Measurements from ENCODE around the gene PCDHGA10.
"Not testable (repeated sequence)": the region's sequence is repeated elsewhere in the genome, so short reads cannot be mapped to it uniquely, and the experiment has no call there.

The PCDHGA10 gene

DNA sequence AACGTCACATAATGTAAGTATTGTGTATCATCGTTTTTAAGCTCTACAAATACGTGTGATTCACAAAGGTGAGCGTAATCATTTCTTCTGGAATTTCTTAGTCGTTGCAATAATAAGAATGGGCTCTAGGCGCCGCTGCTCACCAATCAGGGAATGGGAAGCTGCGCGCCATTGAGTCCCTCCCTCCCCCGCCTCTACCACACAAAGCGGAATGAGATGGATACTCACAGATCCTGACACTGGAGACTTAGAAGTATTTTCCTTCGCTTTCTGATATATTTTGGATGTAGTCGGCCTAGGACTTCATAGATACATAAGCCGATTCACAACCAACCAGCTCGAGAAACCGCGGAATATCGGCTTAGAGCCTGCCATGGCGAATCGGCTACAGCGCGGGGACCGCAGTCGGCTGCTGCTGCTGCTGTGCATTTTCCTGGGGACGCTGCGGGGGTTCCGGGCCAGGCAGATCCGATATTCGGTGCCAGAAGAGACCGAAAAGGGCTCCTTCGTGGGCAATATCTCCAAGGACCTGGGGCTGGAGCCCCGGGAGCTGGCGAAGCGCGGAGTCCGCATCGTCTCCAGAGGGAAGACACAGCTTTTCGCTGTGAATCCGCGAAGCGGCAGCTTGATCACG lies 8.2 kb downstream of the PCDHGA10 start, which contains the start of gene PCDHGA11:
Gene PCDHGA11, plus strand, starts transcription at position 197 of the 634 bp plus-strand sequence. Its CDS starts 177 bp downstream, at position 374.
- peak; percentile 22 for DNase-seq (ENCODE audit: extremely low read depth, low read depth)
- TF ChIP-seq, protein P1, sequence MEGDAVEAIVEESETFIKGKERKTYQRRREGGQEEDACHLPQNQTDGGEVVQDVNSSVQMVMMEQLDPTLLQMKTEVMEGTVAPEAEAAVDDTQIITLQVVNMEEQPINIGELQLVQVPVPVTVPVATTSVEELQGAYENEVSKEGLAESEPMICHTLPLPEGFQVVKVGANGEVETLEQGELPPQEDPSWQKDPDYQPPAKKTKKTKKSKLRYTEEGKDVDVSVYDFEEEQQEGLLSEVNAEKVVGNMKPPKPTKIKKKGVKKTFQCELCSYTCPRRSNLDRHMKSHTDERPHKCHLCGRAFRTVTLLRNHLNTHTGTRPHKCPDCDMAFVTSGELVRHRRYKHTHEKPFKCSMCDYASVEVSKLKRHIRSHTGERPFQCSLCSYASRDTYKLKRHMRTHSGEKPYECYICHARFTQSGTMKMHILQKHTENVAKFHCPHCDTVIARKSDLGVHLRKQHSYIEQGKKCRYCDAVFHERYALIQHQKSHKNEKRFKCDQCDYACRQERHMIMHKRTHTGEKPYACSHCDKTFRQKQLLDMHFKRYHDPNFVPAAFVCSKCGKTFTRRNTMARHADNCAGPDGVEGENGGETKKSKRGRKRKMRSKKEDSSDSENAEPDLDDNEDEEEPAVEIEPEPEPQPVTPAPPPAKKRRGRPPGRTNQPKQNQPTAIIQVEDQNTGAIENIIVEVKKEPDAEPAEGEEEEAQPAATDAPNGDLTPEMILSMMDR (IDR thresholded peaks at IDR 0.05; ENCODE audit: low read depth, low read length), result peak; percentile 41

DNA sequence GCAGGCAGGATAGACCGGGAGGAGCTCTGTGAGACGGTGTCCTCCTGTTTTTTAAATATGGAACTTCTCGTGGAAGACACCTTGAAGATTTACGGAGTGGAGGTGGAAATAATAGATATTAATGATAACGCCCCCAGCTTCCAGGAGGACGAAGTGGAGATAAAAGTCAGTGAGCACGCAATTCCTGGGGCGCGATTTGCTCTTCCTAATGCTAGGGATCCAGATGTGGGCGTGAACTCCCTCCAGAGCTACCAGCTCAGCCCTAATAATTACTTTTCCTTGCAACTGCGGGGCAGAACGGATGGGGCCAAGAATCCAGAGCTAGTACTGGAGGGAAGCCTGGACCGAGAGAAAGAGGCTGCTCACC lies 8.7 kb downstream of the PCDHGA10 start:
- no peak for DNase-seq (ENCODE audit: extremely low read depth, low read depth)
- TF ChIP-seq, protein P1 (IDR thresholded peaks at IDR 0.05; ENCODE audit: low read depth, low read length), result no peak

DNA sequence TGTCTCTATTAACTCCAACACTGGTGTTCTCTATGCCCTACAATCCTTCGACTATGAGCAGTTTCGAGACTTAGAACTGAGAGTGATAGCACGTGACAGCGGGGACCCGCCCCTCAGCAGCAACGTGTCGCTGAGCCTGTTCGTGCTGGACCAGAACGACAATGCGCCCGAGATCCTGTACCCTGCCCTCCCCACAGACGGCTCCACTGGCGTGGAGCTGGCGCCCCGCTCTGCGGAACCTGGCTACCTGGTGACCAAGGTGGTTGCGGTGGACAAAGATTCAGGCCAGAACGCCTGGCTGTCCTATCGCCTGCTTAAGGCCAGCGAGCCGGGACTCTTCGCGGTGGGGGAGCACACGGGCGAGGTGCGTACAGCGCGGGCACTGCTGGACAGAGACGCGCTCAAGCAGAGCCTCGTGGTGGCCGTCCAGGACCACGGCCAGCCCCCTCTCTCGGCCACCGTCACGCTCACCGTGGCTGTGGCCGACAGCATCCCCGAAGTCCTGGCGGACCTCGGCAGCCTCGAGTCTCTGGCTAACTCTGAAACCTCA lies 10.0 kb downstream of the PCDHGA10 start:
- TF ChIP-seq, protein P1 (IDR thresholded peaks at IDR 0.05; ENCODE audit: low read depth, low read length), result no peak
- DNase-seq (ENCODE audit: extremely low read depth, low read depth), result no peak

DNA sequence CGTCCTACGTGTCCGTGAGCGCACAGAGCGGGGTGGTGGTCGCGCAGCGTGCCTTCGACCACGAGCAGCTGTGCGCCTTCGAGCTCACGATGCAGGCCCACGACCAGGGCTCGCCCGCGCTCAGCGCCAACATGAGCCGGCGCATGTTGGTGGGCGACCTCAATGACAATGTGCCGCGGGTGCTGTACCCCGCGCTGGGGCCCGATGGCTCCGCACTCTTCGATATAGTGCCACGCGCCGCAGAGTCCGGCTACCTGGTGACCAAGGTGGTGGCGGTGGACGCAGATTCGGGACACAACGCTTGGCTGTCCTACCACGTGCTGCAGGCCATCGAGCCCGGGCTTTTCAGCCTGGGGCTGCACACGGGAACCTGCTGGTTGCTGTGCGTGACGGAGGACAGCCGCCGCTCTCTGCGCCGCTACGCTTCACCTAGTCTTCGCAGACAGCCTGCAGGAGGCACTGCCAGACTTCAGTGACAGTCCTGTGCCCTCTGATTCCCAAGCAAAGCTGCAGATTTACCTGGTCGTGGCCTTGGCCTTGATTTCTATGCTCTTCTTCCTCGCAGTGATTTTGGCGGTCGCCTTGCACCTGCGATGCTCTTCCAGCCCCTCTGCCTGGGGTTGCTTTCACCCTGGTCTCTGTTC lies 15.1 kb downstream of the PCDHGA10 start:
- DNase-seq (ENCODE audit: extremely low read depth, low read depth), result no peak
- TF ChIP-seq, protein P1 (IDR thresholded peaks at IDR 0.05; ENCODE audit: low read depth, low read length), result no peak

DNA sequence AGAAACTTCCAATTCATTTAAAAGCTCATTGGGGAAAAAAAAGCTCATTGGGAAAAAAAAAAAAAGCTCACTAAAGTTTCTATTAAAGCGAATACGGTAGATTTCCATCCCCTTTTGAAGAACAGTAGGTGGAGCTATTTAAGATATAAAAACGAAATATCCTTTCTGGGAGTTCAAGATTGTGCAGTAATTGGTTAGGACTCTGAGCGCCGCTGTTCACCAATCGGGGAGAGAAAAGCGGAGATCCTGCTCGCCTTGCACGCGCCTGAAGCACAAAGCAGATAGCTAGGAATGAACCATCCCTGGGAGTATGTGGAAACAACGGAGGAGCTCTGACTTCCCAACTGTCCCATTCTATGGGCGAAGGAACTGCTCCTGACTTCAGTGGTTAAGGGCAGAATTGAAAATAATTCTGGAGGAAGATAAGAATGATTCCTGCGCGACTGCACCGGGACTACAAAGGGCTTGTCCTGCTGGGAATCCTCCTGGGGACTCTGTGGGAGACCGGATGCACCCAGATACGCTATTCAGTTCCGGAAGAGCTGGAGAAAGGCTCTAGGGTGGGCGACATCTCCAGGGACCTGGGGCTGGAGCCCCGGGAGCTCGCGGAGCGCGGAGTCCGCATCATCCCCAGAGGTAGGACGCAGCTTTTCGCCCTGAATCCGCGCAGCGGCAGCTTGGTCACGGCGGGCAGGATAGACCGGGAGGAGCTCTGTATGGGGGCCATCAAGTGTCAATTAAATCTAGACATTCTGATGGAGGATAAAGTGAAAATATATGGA lies 17.7 kb downstream of the PCDHGA10 start, which contains the start of gene PCDHGA12:
Gene PCDHGA12, plus strand, starts transcription at position 176 of the 782 bp plus-strand sequence. Its CDS starts 253 bp downstream, at position 429.
- peak; percentile 55 for DNase-seq (ENCODE audit: extremely low read depth, low read depth)
- TF ChIP-seq, protein P1 (IDR thresholded peaks at IDR 0.05; ENCODE audit: low read depth, low read length), result peak; percentile 39

DNA sequence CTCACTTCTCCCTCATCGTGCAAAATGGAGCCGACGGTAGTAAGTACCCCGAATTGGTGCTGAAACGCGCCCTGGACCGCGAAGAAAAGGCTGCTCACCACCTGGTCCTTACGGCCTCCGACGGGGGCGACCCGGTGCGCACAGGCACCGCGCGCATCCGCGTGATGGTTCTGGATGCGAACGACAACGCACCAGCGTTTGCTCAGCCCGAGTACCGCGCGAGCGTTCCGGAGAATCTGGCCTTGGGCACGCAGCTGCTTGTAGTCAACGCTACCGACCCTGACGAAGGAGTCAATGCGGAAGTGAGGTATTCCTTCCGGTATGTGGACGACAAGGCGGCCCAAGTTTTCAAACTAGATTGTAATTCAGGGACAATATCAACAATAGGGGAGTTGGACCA lies 18.5 kb downstream of the PCDHGA10 start:
- TF ChIP-seq, protein P1 (IDR thresholded peaks at IDR 0.05; ENCODE audit: low read depth, low read length), result no peak
- no peak for DNase-seq (ENCODE audit: extremely low read depth, low read depth)

DNA sequence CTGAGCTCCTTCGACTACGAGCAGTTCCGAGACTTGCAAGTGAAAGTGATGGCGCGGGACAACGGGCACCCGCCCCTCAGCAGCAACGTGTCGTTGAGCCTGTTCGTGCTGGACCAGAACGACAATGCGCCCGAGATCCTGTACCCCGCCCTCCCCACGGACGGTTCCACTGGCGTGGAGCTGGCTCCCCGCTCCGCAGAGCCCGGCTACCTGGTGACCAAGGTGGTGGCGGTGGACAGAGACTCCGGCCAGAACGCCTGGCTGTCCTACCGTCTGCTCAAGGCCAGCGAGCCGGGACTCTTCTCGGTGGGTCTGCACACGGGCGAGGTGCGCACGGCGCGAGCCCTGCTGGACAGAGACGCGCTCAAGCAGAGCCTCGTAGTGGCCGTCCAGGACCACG lies 19.5 kb downstream of the PCDHGA10 start:
- not testable (repeated sequence) for DNase-seq (ENCODE audit: extremely low read depth, low read depth)

DNA sequence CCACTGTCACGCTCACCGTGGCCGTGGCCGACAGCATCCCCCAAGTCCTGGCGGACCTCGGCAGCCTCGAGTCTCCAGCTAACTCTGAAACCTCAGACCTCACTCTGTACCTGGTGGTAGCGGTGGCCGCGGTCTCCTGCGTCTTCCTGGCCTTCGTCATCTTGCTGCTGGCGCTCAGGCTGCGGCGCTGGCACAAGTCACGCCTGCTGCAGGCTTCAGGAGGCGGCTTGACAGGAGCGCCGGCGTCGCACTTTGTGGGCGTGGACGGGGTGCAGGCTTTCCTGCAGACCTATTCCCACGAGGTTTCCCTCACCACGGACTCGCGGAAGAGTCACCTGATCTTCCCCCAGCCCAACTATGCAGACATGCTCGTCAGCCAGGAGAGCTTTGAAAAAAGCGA lies 19.9 kb downstream of the PCDHGA10 start:
- not testable (repeated sequence) for DNase-seq (ENCODE audit: extremely low read depth, low read depth)

Data from AG09319 (cell line).